Measurements from ENCODE around the gene ETV3. TPM values are rescaled to one million over a fixed set of nuclear protein-coding genes. Genes with fewer than 3 reads are reported as not detected.
A peak's percentile ranks its signal among the peaks of the same experiment; 100 is the strongest.

The ETV3 gene
- total RNA-seq, 1 experiment from 2014 or later, result 21.2 TPM

GRCh38 chr1:157154940-157155514, 16.8 kb upstream of the ETV3 start:
- Histone ChIP-seq H3K27ac (ENCODE audit: low read depth, low read length) (no peak overlapping the region), H3K9ac (ENCODE audit: low read length) (no peak overlapping the region)

More at GRCh38 chr1:157154940-157155514, 16.8 kb upstream of the ETV3 start:
- no TSS peak for BruUV-seq (replicated peaks)
- Histone ChIP-seq H3K4me1 (ENCODE audit: control insufficient read depth in 1 of 2, insufficient read depth in 2 of 2, low read length in 2 of 2) (peaks cover 8 to 29% of the 10 kb centered on the region in 2 experiments; a peak in 3 of 4 replicates), H3K9me2 (ENCODE audit: insufficient read depth) (no peaks in the 10 kb centered on the region), H3K79me2 (ENCODE audit: insufficient read depth, low read length) (no peaks in the 10 kb centered on the region), H2AFZ (ENCODE audit: low read depth, low read length, poor library complexity, severe bottlenecking) (no peak overlapping the region), H3K27me3 (ENCODE audit: insufficient read depth, low read length) (no peaks in the 10 kb centered on the region), H3K36me3 (ENCODE audit: control insufficient read depth in 1 of 2, insufficient read depth in 2 of 2, low read length in 2 of 2) (no peaks in the 10 kb centered on the region), H3K4me2 (ENCODE audit: low read length) (peak overlapping the region; percentile 75), H3K4me3 (replicated peaks in 1 of 2; ENCODE audit: low read depth in 1 of 2, low read length in 2 of 2) (no peak overlapping the region), H4K20me1 (ENCODE audit: insufficient read depth) (no peaks in the 10 kb centered on the region), H3K9me3 (ENCODE audit: control insufficient read depth in 1 of 2, insufficient read depth in 1 of 2, low read depth in 1 of 2, low read length in 2 of 2) (no peaks in the 10 kb centered on the region)
- intact Hi-C loops (cut with micrococcal nuclease), result no loop called here
- ATAC-seq (no peak), DNase-seq (ENCODE audit: low read depth, low spot score) (no peak)
- CTCF ChIA-PET, result interaction anchor here (0.7 to 5.8 kb wide), 10 partner anchors 13 to 872 kb away, joined by 3 to 140 read pairs (median 7); partner anchors contain the start of gene ETV3
- POLR2A ChIA-PET, result interaction anchor here (2.5 kb wide), 1 partner anchor 65 kb away, joined by 8 read pairs; no protein-coding TSS in a partner anchor
- RAD21 ChIA-PET (ENCODE audit: low non-redundant PET in 1 of 2, low total read pairs in 2 of 2, uncharacterized antibody in 2 of 2, unreplicated experiment in 2 of 2), result interaction anchor here (3.3 to 3.6 kb wide), 2 partner anchors 65 kb away, joined by 22 to 30 read pairs; no protein-coding TSS in a partner anchor
- TF ChIP-seq YY1 (IDR thresholded peaks at IDR 0.05; ENCODE audit: extremely low read depth, insufficient replicate concordance, low read depth, low read length) (no peak), POLR2AphosphoS5 (IDR thresholded peaks at IDR 0.05; ENCODE audit: low read depth, low read length) (no peak), SIN3A (IDR thresholded peaks at IDR 0.05; ENCODE audit: low read depth) (no peak), EZH2 (IDR thresholded peaks at IDR 0.05) (no peak), ATF3 (IDR thresholded peaks at IDR 0.05) (no peak), CEBPB (IDR thresholded peaks at IDR 0.05; ENCODE audit: low read depth) (no peak), FOSL1 (IDR thresholded peaks at IDR 0.05; ENCODE audit: low read depth) (no peak), RAD21 (IDR thresholded peaks at IDR 0.05; ENCODE audit: low read depth) (no peak), EGR1 (IDR thresholded peaks at IDR 0.05; ENCODE audit: low read depth) (no peak), REST (IDR thresholded peaks at IDR 0.05; ENCODE audit: low read depth) (no peak), JUND (IDR thresholded peaks at IDR 0.05) (no peak), TCF7L2 (IDR thresholded peaks at IDR 0.05; ENCODE audit: borderline replicate concordance, extremely low read depth, insufficient read depth, insufficient read length) (no peak), CBX3 (IDR thresholded peaks at IDR 0.05; ENCODE audit: low read depth) (no peak), SP1 (IDR thresholded peaks at IDR 0.05; ENCODE audit: low read depth) (no peak), ELF1 (IDR thresholded peaks at IDR 0.05; ENCODE audit: borderline replicate concordance, low read depth) (no peak), ZFX (IDR thresholded peaks at IDR 0.05) (no peak), EZH2phosphoT487 (IDR thresholded peaks at IDR 0.05; ENCODE audit: borderline replicate concordance) (no peak)
